Ectodermal cell (in vitro differentiated cells): ENCODE measurements around the gene ABLIM1.

Experiments
- H3K27ac ChIP-seq: 2 replicates; pipeline ENCODE4 v1.7.0; 2013; ENCODE audit warnings: mild to moderate bottlenecking, low read depth, low read length; ENCODE audit not compliant: insufficient read depth, poor library complexity, severe bottlenecking
- H3K27me3 ChIP-seq: 2 replicates; pipeline ENCODE4 v1.7.0; 2013; ENCODE audit warnings: mild to moderate bottlenecking, low read length; ENCODE audit not compliant: insufficient read depth, control insufficient read depth, poor library complexity, severe bottlenecking
- H3K36me3 ChIP-seq: one replicate; pipeline ENCODE4 v1.7.0; 2013; ENCODE audit warnings: low read length; ENCODE audit not compliant: control insufficient read depth, insufficient read depth
- H3K4me1 ChIP-seq: one replicate; pipeline ENCODE4 v1.7.0; 2013; ENCODE audit warnings: low read length; ENCODE audit not compliant: control insufficient read depth, insufficient read depth
- H3K4me3 ChIP-seq: 2 replicates; pipeline ENCODE4 v1.7.0; 2013; ENCODE audit warnings: low read depth, low read length, control low read depth; ENCODE audit not compliant: insufficient read depth
- H3K9me3 ChIP-seq: 2 replicates; pipeline ENCODE4 v1.7.0; 2013; ENCODE audit warnings: mild to moderate bottlenecking, low read length, moderate library complexity; ENCODE audit not compliant: control insufficient read depth
- WGBS, 2 experiments: methylation state at CpG; one replicate each; pipeline ENCODE4 v1.1.7; 2013; ENCODE audit warnings: missing lambda C conversion rate in 2 of 2; 5-methylcytosine and 5-hydroxymethylcytosine counted together

The ABLIM1 gene

DNA sequence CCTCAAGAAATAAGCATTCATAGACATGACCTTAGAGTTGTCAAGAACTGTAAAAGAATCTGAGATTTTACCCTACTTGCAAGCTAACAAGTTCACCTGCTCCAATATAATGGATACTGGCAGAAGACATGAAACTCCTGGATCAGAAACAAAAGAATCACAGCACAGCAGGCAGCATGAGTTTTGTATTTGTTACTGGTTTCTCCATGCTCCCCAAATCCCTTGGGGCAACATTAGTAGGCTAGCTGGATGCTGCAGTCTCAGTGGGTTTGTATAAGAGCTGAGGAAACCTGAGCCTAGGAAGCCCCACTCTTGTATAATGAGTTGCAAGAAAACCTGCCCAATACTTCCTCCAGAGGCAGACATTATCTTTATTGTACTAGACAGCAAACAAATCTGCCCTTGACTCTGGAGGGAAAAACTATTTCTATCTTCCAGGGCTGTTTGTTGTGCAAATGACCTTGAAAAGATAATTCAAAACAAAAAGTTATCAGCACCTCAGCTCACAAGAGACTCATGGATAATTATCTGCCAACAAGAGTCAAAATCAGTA, 64.8 kb downstream of the ABLIM1 start:
- Histone ChIP-seq H3K4me3 (no peak overlapping the region), H3K4me1 (no peaks in the 10 kb centered on the region), H3K27ac (no peak overlapping the region), H3K9me3 (no peaks in the 10 kb centered on the region), H3K27me3 (no peaks in the 10 kb centered on the region), H3K36me3 (no peaks in the 10 kb centered on the region)

GRCh38 chr10:114590993-114591392, 67.1 kb downstream of the ABLIM1 start:
- H3K27ac ChIP-seq: no peak overlapping the region
- no peaks in the 10 kb centered on the region for H3K36me3 ChIP-seq
- no peak overlapping the region for H3K4me3 ChIP-seq
- no peaks in the 10 kb centered on the region for H3K4me1 ChIP-seq
- H3K9me3 ChIP-seq: no peaks in the 10 kb centered on the region
- H3K27me3 ChIP-seq: no peaks in the 10 kb centered on the region

DNA sequence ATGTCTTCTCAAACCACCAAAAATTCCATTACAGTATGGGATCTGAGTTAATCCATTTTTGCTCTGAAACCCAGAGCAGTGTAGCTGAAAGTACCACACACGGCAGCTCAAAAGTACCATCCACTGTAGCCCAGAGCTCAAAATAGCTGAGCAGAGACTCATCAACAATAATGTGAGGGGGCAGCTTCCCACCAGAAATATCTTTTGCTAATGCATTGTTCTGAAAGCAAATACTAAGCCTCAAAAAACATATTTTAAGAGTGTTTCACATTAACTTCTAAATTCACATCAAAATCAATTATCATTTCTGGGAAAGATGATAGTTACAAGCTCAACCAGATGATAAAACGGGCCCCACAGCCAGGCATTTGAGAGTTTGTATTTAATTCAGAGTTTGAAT, 73.7 kb downstream of the ABLIM1 start:
- H3K4me1 ChIP-seq: no peaks in the 10 kb centered on the region
- no peaks in the 10 kb centered on the region for H3K9me3 ChIP-seq
- no peaks in the 10 kb centered on the region for H3K27me3 ChIP-seq
- H3K4me3 ChIP-seq: no peak overlapping the region
- H3K27ac ChIP-seq: no peak overlapping the region
- H3K36me3 ChIP-seq: no peaks in the 10 kb centered on the region
- WGBS, 2 experiments: 96 to 100% methylated on average over 2 of the region's 2 CpGs

GRCh38 chr10:114581071-114581470, 77.0 kb downstream of the ABLIM1 start:
- Histone ChIP-seq H3K4me3 (no peak overlapping the region), H3K27me3 (no peaks in the 10 kb centered on the region), H3K36me3 (no peaks in the 10 kb centered on the region), H3K27ac (no peak overlapping the region), H3K4me1 (no peaks in the 10 kb centered on the region), H3K9me3 (no peaks in the 10 kb centered on the region)
- WGBS, 2 experiments: 92 to 97% methylated on average over 1 of the region's 1 CpG

GRCh38 chr10:114577133-114577532, 80.9 kb downstream of the ABLIM1 start:
- Histone ChIP-seq H3K4me3 (no peak overlapping the region), H3K9me3 (no peaks in the 10 kb centered on the region), H3K4me1 (no peaks in the 10 kb centered on the region), H3K27me3 (no peaks in the 10 kb centered on the region), H3K27ac (no peak overlapping the region), H3K36me3 (no peaks in the 10 kb centered on the region)
- WGBS, 2 experiments: 100% methylated on average over 1 of the region's 1 CpG

GRCh38 chr10:114576716-114577115, 81.4 kb downstream of the ABLIM1 start:
- no peak overlapping the region for H3K27ac ChIP-seq

DNA sequence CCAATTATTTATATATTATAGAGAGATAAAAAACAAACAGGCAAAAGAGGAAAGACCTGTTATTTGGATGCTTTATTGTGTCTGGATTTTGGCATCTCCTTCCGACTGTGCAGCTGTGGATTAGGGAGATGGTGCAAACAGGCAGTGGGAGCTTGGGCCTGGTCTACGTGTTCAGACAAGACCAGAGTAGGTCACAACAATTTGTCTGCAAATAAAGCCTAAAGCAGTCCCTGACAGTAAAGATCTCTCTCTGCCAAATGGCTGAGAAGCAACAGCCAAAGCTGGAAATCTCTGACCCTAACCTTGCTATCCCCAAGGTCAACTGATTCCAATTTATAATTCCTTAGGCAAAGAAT, 82.0 kb downstream of the ABLIM1 start:
- no peaks in the 10 kb centered on the region for H3K4me1 ChIP-seq
- no peak overlapping the region for H3K4me3 ChIP-seq
- no peak overlapping the region for H3K27ac ChIP-seq
- H3K27me3 ChIP-seq: no peaks in the 10 kb centered on the region
- no peaks in the 10 kb centered on the region for H3K36me3 ChIP-seq
- 95 to 96% methylated on average over 2 of the region's 2 CpGs for WGBS, 2 experiments
- no peaks in the 10 kb centered on the region for H3K9me3 ChIP-seq

More at GRCh38 chr10:114576716-114577115, 81.4 kb downstream of the ABLIM1 start:
- no peaks in the 10 kb centered on the region for H3K27me3 ChIP-seq
- H3K36me3 ChIP-seq: no peaks in the 10 kb centered on the region
- no peaks in the 10 kb centered on the region for H3K9me3 ChIP-seq
- WGBS, 2 experiments: 78 to 85% methylated on average over 3 of the region's 3 CpGs
- no peak overlapping the region for H3K4me3 ChIP-seq
- H3K4me1 ChIP-seq: no peaks in the 10 kb centered on the region

DNA sequence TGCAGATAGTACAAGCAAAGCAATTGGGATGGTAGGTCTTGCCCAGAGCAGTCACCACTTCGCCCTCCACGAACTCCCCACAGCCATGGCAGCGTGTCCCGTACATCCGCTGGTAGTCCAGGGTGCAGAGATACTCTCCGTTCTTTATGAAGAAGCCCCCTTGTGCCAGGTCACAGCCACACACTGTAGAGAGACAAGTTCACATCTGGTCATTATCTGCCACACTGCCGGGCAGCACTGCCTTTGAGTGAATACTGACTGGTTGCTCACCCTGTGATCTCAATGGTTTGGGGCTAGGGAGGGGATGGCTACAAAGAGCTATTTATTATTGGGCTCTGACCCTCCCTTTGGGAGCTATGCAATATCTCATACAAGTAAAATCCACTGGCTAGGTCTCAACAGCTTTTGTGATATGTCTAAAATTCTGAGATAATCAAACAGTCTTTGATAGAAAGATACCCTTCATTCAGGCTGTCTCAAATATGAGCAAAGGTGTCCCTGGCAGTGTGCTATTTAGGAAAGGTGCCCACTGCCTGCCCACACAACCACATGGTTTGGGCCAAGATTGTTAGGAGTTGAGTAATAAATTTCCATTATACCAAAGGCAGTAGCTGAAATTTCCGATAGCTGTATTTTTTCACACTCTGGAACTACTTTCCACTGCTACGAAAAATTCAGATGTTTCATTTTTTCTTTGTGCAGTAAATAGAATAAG, 82.5 kb downstream of the ABLIM1 start:
- WGBS, 2 experiments: 95 to 96% methylated on average over 7 to 9 of the region's 9 CpGs
- Histone ChIP-seq H3K27ac (no peak overlapping the region), H3K27me3 (no peaks in the 10 kb centered on the region), H3K4me1 (no peaks in the 10 kb centered on the region), H3K9me3 (no peaks in the 10 kb centered on the region), H3K4me3 (no peak overlapping the region), H3K36me3 (no peaks in the 10 kb centered on the region)

- Histone ChIP-seq H3K27ac (no peak overlapping the region), H3K4me1 (no peaks in the 10 kb centered on the region), H3K36me3 (no peaks in the 10 kb centered on the region), H3K4me3 (no peak overlapping the region), H3K9me3 (no peaks in the 10 kb centered on the region), H3K27me3 (no peaks in the 10 kb centered on the region)
- WGBS, 2 experiments: 91 to 92% methylated on average over 5 to 6 of the region's 6 CpGs
Observed at GRCh38 chr10:114573330-114574045, 84.6 kb downstream of the ABLIM1 start.

DNA sequence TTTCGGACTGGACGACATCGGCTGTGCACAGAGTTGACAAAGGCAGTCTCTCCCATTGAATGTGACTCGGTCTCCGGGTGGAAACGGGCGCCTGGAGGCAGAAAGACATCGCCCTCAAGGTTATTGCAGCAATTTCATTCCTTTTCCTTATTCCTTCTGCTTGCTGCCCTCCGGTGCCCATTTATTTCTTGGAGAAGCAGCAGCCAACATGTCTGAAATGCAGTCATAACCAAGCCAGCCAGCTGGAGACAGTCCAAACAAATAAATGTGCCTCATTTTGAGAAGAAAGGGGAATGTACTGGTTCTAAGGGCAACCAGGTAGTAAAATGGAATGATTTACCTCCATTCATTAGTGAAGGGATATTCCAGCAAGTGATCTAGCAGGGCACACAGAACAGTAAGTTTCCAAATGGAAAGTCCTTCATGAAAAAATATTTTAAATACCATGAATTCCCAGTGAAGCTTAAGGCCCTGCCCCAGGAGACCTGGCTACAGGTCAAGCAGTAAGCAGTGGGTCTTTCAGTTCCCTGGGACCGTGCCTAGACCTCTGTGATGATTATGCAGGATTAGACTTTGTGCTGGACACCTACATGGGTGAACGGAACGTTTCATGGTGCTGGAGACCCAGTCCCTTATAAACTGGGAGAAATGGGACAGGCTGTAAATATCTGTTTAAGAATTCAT, 86.6 kb downstream of the ABLIM1 start:
- no peaks in the 10 kb centered on the region for H3K4me1 ChIP-seq
- 90 to 91% methylated on average over 12 of the region's 12 CpGs for WGBS, 2 experiments
- no peaks in the 10 kb centered on the region for H3K9me3 ChIP-seq
- no peak overlapping the region for H3K27ac ChIP-seq
- H3K27me3 ChIP-seq: no peaks in the 10 kb centered on the region
- H3K4me3 ChIP-seq: no peak overlapping the region
- no peaks in the 10 kb centered on the region for H3K36me3 ChIP-seq
